ENCODE measurements around the gene KCTD16. TPM values are rescaled to one million over a fixed set of nuclear protein-coding genes. Genes with fewer than 3 reads are reported as not detected.

KCTD16 gene
- total and polyA plus RNA-seq, 5 donors from 2014 or later: 0.44 TPM; not detected in 4

GRCh38 chr5:144503123-144503522 lies 332.4 kb downstream of the KCTD16 start:
- Mint-ChIP-seq H3K36me3 (no peaks in the 10 kb centered on the region), H3K9me3 (peaks cover 0 to 10% (median 4%) of the 10 kb centered on the region in 7 donors), H3K4me1 (no peaks in the 10 kb centered on the region), H3K27me3 (no peaks in the 10 kb centered on the region), H3K27ac (no peak overlapping the region), H3K4me3 (no peak overlapping the region)
- Histone ChIP-seq H3K9me3 (ENCODE audit: control insufficient read depth in 2 of 2, low read length in 2 of 2) (no peaks in the 10 kb centered on the region), H3K4me1 (ENCODE audit: control insufficient read depth, insufficient read depth, low read length, poor library complexity, severe bottlenecking) (no peaks in the 10 kb centered on the region), H3K27ac (ENCODE audit: insufficient read depth, low read length, poor library complexity, severe bottlenecking) (no peak overlapping the region), H3K27me3 (ENCODE audit: control insufficient read depth, insufficient read depth, low read length) (no peaks in the 10 kb centered on the region), H3K36me3 (ENCODE audit: control insufficient read depth, insufficient read depth, low read length) (no peaks in the 10 kb centered on the region), H3K4me3 (ENCODE audit: low read depth, low read length) (no peak overlapping the region)
- ATAC-seq (ENCODE audit: low read depth in 2 of 2) (no peak), DNase-seq (no peak)

DNA sequence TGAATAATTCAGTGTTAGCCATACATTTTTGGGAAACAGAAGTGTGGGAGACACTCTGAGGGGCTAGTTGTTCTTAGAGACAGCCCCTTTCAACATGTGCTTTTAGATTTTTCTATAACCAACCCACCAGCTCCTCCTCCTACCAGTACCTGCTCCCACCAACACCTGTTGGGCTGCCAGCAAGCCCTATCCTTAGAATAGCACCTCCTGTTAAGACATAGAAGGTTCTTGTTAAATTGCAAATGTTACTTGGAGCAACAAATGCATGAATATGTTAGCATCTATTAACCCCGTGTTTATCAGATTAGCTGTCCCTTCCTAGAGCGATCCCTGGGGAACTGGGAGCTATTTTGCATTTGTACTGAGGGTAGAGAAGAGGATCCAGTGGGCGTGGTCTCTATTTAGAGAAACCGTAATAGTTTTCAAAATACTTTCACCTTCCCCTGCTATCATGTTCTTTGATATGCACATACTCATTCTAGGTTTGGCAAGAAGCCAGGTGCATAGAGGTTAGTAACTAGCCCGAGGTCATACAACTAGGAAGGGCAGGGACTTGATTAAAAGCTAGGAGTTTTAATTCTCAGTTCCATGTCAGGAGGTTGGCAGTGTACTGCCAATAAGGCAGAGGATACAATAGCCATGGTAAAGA lies 334.4 kb downstream of the KCTD16 start:
- no peak for ATAC-seq (ENCODE audit: low read depth in 2 of 2)
- Histone ChIP-seq H3K4me1 (ENCODE audit: control insufficient read depth, insufficient read depth, low read length, poor library complexity, severe bottlenecking) (no peaks in the 10 kb centered on the region), H3K4me3 (ENCODE audit: low read depth, low read length) (no peak overlapping the region), H3K9me3 (ENCODE audit: control insufficient read depth in 2 of 2, low read length in 2 of 2) (no peaks in the 10 kb centered on the region), H3K27me3 (ENCODE audit: control insufficient read depth, insufficient read depth, low read length) (no peaks in the 10 kb centered on the region), H3K36me3 (ENCODE audit: control insufficient read depth, insufficient read depth, low read length) (no peaks in the 10 kb centered on the region), H3K27ac (ENCODE audit: insufficient read depth, low read length, poor library complexity, severe bottlenecking) (no peak overlapping the region)
- no peak for DNase-seq
- Mint-ChIP-seq H3K4me1 (no peaks in the 10 kb centered on the region), H3K27ac (no peak overlapping the region), H3K9me3 (peaks cover 0 to 5% (median under 1%) of the 10 kb centered on the region in 7 donors), H3K36me3 (no peaks in the 10 kb centered on the region), H3K4me3 (no peak overlapping the region), H3K27me3 (no peaks in the 10 kb centered on the region)

- H3K4me3 ChIP-seq (ENCODE audit: low read depth, low read length): no peak overlapping the region
- H3K36me3 ChIP-seq (ENCODE audit: control insufficient read depth, insufficient read depth, low read length): no peaks in the 10 kb centered on the region
- Mint-ChIP-seq H3K9me3 (peaks cover 0 to 13% (median 6%) of the 10 kb centered on the region in 7 donors), H3K27ac (no peak overlapping the region), H3K27me3 (no peaks in the 10 kb centered on the region), H3K4me3 (no peak overlapping the region), H3K4me1 (no peaks in the 10 kb centered on the region), H3K36me3 (no peaks in the 10 kb centered on the region)
- H3K4me1 ChIP-seq (ENCODE audit: control insufficient read depth, insufficient read depth, low read length, poor library complexity, severe bottlenecking): no peaks in the 10 kb centered on the region
- no peaks in the 10 kb centered on the region for H3K27me3 ChIP-seq (ENCODE audit: control insufficient read depth, insufficient read depth, low read length)
- DNase-seq: no peak
- H3K27ac ChIP-seq (ENCODE audit: insufficient read depth, low read length, poor library complexity, severe bottlenecking): no peak overlapping the region
- no peak for ATAC-seq (ENCODE audit: low read depth in 2 of 2)
- H3K9me3 ChIP-seq (ENCODE audit: control insufficient read depth in 2 of 2, low read length in 2 of 2): no peaks in the 10 kb centered on the region
Observed at GRCh38 chr5:144510845-144511579, 340.3 kb downstream of the KCTD16 start.

DNA sequence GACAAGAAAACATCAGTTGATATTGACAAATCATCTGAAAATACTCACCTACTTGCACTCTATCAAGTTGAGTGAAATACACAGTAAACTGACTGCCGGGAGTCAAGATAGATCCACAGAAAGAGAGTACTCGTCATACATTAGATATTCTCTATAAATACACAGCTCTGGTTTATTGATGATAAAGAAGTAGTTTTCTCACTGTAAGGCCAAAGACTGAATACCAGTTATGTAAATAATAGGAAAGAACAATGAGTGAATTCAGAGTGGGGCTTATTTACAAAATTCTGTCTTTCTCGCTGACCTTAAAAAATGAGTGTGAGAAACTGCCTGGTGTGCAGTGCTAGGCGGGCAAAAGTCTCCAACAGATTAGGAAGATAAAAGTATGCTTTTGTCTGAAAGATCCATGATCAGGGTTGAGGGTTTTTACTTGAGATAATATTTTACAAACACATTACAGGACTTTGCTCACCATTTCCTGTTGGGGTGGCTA lies 341.0 kb downstream of the KCTD16 start:
- Mint-ChIP-seq H3K4me3 (no peak overlapping the region), H3K4me1 (no peaks in the 10 kb centered on the region), H3K9me3 (peaks cover 0 to 13% (median 6%) of the 10 kb centered on the region in 7 donors), H3K36me3 (no peaks in the 10 kb centered on the region), H3K27ac (no peak overlapping the region), H3K27me3 (no peaks in the 10 kb centered on the region)
- no peaks in the 10 kb centered on the region for H3K4me1 ChIP-seq (ENCODE audit: control insufficient read depth, insufficient read depth, low read length, poor library complexity, severe bottlenecking)
- H3K4me3 ChIP-seq (ENCODE audit: low read depth, low read length): no peak overlapping the region
- DNase-seq (no peak), ATAC-seq (ENCODE audit: low read depth in 2 of 2) (no peak)
- H3K27ac ChIP-seq (ENCODE audit: insufficient read depth, low read length, poor library complexity, severe bottlenecking): no peak overlapping the region
- no peaks in the 10 kb centered on the region for H3K9me3 ChIP-seq (ENCODE audit: control insufficient read depth in 2 of 2, low read length in 2 of 2)
- no peaks in the 10 kb centered on the region for H3K27me3 ChIP-seq (ENCODE audit: control insufficient read depth, insufficient read depth, low read length)
- H3K36me3 ChIP-seq (ENCODE audit: control insufficient read depth, insufficient read depth, low read length): no peaks in the 10 kb centered on the region

DNA sequence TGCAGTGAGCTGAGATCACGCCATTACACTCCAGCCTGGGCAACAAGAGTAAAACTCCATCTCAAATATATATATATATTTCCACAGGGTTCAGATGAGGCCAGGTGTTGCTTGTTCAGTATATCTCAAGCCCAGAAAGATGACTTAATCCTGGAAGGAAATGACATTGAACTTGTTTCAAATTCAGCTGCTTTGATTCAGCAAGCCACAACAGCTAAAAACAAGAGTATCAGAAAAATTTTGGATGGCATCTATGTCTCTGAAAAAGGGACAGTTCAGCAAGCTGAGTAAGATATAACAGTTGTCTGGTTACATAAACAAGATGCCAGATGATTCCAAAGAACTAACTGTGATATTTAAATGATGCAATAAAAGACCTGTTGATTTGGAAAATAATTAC lies 352.0 kb downstream of the KCTD16 start:
- H3K27me3 Mint-ChIP-seq: no peaks in the 10 kb centered on the region
- Histone ChIP-seq H3K9me3 (ENCODE audit: control insufficient read depth in 2 of 2, low read length in 2 of 2) (no peaks in the 10 kb centered on the region), H3K27ac (ENCODE audit: insufficient read depth, low read length, poor library complexity, severe bottlenecking) (no peak overlapping the region), H3K27me3 (ENCODE audit: control insufficient read depth, insufficient read depth, low read length) (no peaks in the 10 kb centered on the region), H3K4me1 (ENCODE audit: control insufficient read depth, insufficient read depth, low read length, poor library complexity, severe bottlenecking) (no peaks in the 10 kb centered on the region), H3K36me3 (ENCODE audit: control insufficient read depth, insufficient read depth, low read length) (no peaks in the 10 kb centered on the region), H3K4me3 (ENCODE audit: low read depth, low read length) (no peak overlapping the region)
- ATAC-seq (ENCODE audit: low read depth in 2 of 2): no peak
- H3K4me3 Mint-ChIP-seq: no peak overlapping the region
- no peaks in the 10 kb centered on the region for H3K4me1 Mint-ChIP-seq
- H3K9me3 Mint-ChIP-seq: peaks cover 0 to 17% (median 1%) of the 10 kb centered on the region in 7 donors
- DNase-seq: no peak
- no peak overlapping the region for H3K27ac Mint-ChIP-seq
- H3K36me3 Mint-ChIP-seq: no peaks in the 10 kb centered on the region

GRCh38 chr5:144525000-144525399 lies 354.3 kb downstream of the KCTD16 start:
- Mint-ChIP-seq H3K27ac (no peak overlapping the region), H3K27me3 (no peaks in the 10 kb centered on the region), H3K4me3 (no peak overlapping the region), H3K36me3 (no peaks in the 10 kb centered on the region), H3K4me1 (no peaks in the 10 kb centered on the region), H3K9me3 (peaks cover 0 to 16% (median 4%) of the 10 kb centered on the region in 7 donors)
- H3K4me1 ChIP-seq (ENCODE audit: control insufficient read depth, insufficient read depth, low read length, poor library complexity, severe bottlenecking): no peaks in the 10 kb centered on the region
- no peak overlapping the region for H3K4me3 ChIP-seq (ENCODE audit: low read depth, low read length)
- H3K27me3 ChIP-seq (ENCODE audit: control insufficient read depth, insufficient read depth, low read length): no peaks in the 10 kb centered on the region
- H3K36me3 ChIP-seq (ENCODE audit: control insufficient read depth, insufficient read depth, low read length): no peaks in the 10 kb centered on the region
- no peak for ATAC-seq (ENCODE audit: low read depth in 2 of 2)
- H3K9me3 ChIP-seq (ENCODE audit: control insufficient read depth in 2 of 2, low read length in 2 of 2): no peaks in the 10 kb centered on the region
- H3K27ac ChIP-seq (ENCODE audit: insufficient read depth, low read length, poor library complexity, severe bottlenecking): no peak overlapping the region
- DNase-seq: no peak

DNA sequence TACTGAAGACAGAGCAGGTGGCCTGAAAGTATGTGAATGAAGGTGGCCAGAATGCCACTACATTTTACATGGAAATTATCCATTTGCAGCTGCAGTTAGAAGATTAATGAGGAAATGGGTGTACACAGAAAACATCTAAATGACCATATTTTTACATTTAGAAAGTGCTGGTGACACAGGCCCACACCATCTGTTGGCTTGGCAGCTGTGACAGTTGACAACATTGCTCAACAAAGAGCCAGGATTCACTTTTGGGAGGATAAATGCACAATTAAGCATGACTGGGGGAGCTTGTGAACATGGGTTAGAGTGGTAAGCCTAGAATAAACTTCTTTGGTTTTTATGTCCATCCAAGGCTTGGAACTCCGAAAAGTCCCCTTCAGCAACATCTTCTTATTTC lies 360.5 kb downstream of the KCTD16 start:
- DNase-seq (no peak), ATAC-seq (ENCODE audit: low read depth in 2 of 2) (no peak)
- no peaks in the 10 kb centered on the region for H3K27me3 Mint-ChIP-seq
- Histone ChIP-seq H3K9me3 (ENCODE audit: control insufficient read depth in 2 of 2, low read length in 2 of 2) (peaks cover 0 to 3% of the 10 kb centered on the region in 2 experiments), H3K4me1 (ENCODE audit: control insufficient read depth, insufficient read depth, low read length, poor library complexity, severe bottlenecking) (no peaks in the 10 kb centered on the region), H3K27ac (ENCODE audit: insufficient read depth, low read length, poor library complexity, severe bottlenecking) (no peak overlapping the region), H3K27me3 (ENCODE audit: control insufficient read depth, insufficient read depth, low read length) (no peaks in the 10 kb centered on the region), H3K4me3 (ENCODE audit: low read depth, low read length) (no peak overlapping the region), H3K36me3 (ENCODE audit: control insufficient read depth, insufficient read depth, low read length) (no peaks in the 10 kb centered on the region)
- H3K4me1 Mint-ChIP-seq: no peaks in the 10 kb centered on the region
- H3K9me3 Mint-ChIP-seq: peaks cover 5 to 12% (median 6%) of the 10 kb centered on the region in 7 donors
- H3K36me3 Mint-ChIP-seq: no peaks in the 10 kb centered on the region
- H3K4me3 Mint-ChIP-seq: no peak overlapping the region
- no peak overlapping the region for H3K27ac Mint-ChIP-seq
